Adrenal gland (tissue), 5 donors: ENCODE results near the gene KLHL2.

Source experiments
- POLR2A ChIP-seq, 2 donors: fragments of 450-650 bp; IDR thresholded peaks; one replicate each; pipeline ENCODE4 v1.6.1; 2017; ENCODE audit warnings: antibody characterized with exemption in 2 of 2, mild to moderate bottlenecking in 2 of 2, moderate library complexity in 1 of 2
- TF ChIP-seq, protein P1 (sequence below), 6 experiments: fragments of 450-650 bp in 4 of 6; fragments of 200-600 bp in 2 of 6; sonication (generic) in 1 of 6; IDR thresholded peaks; 1 replicate in 5 of 6; 2 replicates in 1 of 6; pipeline versions ENCODE4 v1.5.1 to v1.8.0; 2016 to 2021; ENCODE audit warnings: antibody characterized with exemption in 6 of 6, mild to moderate bottlenecking in 2 of 6, moderate library complexity in 1 of 6
- donor health status: DM: no; HTN: no; CAD: no.

DNA sequence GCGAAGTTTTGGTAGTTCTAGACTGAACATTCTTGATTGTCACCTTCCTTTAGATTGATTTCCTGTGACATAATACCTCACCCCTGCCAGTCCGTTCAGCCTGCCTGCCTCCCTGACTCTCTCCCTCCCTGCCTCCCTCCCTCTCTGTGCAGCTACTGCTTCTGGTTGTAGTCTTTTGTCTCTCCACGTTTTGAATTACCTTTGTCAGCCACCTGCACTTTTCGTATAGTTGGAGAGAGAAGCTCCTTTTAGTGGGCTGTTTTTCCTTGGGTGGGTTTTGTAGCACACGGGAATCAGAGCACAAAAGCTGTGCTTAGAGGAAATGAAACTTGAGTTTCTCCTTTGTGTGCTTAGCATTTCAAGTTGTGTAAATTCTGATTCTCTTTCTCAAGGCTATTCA lies 87.5 kb downstream of the KLHL2 start:
- TF ChIP-seq, protein P1, sequence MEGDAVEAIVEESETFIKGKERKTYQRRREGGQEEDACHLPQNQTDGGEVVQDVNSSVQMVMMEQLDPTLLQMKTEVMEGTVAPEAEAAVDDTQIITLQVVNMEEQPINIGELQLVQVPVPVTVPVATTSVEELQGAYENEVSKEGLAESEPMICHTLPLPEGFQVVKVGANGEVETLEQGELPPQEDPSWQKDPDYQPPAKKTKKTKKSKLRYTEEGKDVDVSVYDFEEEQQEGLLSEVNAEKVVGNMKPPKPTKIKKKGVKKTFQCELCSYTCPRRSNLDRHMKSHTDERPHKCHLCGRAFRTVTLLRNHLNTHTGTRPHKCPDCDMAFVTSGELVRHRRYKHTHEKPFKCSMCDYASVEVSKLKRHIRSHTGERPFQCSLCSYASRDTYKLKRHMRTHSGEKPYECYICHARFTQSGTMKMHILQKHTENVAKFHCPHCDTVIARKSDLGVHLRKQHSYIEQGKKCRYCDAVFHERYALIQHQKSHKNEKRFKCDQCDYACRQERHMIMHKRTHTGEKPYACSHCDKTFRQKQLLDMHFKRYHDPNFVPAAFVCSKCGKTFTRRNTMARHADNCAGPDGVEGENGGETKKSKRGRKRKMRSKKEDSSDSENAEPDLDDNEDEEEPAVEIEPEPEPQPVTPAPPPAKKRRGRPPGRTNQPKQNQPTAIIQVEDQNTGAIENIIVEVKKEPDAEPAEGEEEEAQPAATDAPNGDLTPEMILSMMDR (IDR thresholded peaks at IDR 0.05), result no peak
- no peak for TF ChIP-seq POLR2A (IDR thresholded peaks at IDR 0.05)
